Endometrial microvascular endothelial cells (primary cell): ENCODE data around the gene PHLDB1. TPM values are rescaled to one million over a fixed set of nuclear protein-coding genes. Genes with fewer than 3 reads are reported as not detected.
"Not testable (repeated sequence)": the region's sequence is repeated elsewhere in the genome, so short reads cannot be mapped to it uniquely, and the experiment has no call there.

ENCODE experiments used
- in situ Hi-C: cut with HindIII; loops from 2 replicates; pipeline ENCODE4 v1.10.0; 2017; ENCODE audit warnings: low sequenced_read_pairs, low pct_unique_long_range_greater_than_20kb; ENCODE audit errors: inconsistent ontology term
- total RNA-seq: library from RNA; depleted of rRNA; stranded (reverse); fragments of >200 nt; gene quantifications from one replicate; pipeline ENCODE4 v1.2.3, GENCODE V29; 2015; ENCODE audit errors: inconsistent ontology term

Gene PHLDB1
- total RNA-seq, 1 donor from 2014 or later: 91.4 TPM

- in situ Hi-C loops: no loop called here
Observed at GRCh38 chr11:118670063-118670462, 62.6 kb downstream of the PHLDB1 start.

GRCh38 chr11:118671254-118671653, 63.8 kb downstream of the PHLDB1 start:
- in situ Hi-C loops: no loop called here

GRCh38 chr11:118672846-118673245, 65.4 kb downstream of the PHLDB1 start:
- in situ Hi-C loops: no loop called here

GRCh38 chr11:118673361-118674081, 66.1 kb downstream of the PHLDB1 start:
- in situ Hi-C loops: no loop called here

- in situ Hi-C loops: no loop called here
Observed at GRCh38 chr11:118674082-118674435, 66.6 kb downstream of the PHLDB1 start.

- in situ Hi-C loops: no loop called here
Observed at GRCh38 chr11:118677977-118678376, 70.6 kb downstream of the PHLDB1 start.

GRCh38 chr11:118678908-118679307, 71.5 kb downstream of the PHLDB1 start:
- in situ Hi-C loops: not testable (repeated sequence)

GRCh38 chr11:118679483-118679882, 72.1 kb downstream of the PHLDB1 start, which contains the start of gene TREH:
TREH (minus strand) TSS chr11:118679650; CDS start chr11:118679627, 23 bp downstream.
- in situ Hi-C loops: no loop called here

GRCh38 chr11:118682372-118682771, 75.0 kb downstream of the PHLDB1 start:
- in situ Hi-C loops: no loop called here

GRCh38 chr11:118682939-118683338, 75.5 kb downstream of the PHLDB1 start:
- in situ Hi-C loops: not testable (repeated sequence)

- in situ Hi-C loops: no loop called here
Observed at GRCh38 chr11:118684187-118684586, 76.8 kb downstream of the PHLDB1 start.

GRCh38 chr11:118687906-118688305, 80.5 kb downstream of the PHLDB1 start:
- in situ Hi-C loops: no loop called here

GRCh38 chr11:118688339-118688738, 80.9 kb downstream of the PHLDB1 start:
- in situ Hi-C loops: not testable (repeated sequence)

GRCh38 chr11:118688851-118689502, 81.6 kb downstream of the PHLDB1 start:
- in situ Hi-C loops: no loop called here

- in situ Hi-C loops: no loop called here
Observed at GRCh38 chr11:118689503-118689851, 82.1 kb downstream of the PHLDB1 start.

- in situ Hi-C loops: no loop called here
Observed at GRCh38 chr11:118689852-118690552, 82.6 kb downstream of the PHLDB1 start.

- in situ Hi-C loops: no loop called here
Observed at GRCh38 chr11:118690553-118691304, 83.3 kb downstream of the PHLDB1 start.

GRCh38 chr11:118691926-118692830, 84.8 kb downstream of the PHLDB1 start:
- in situ Hi-C loops: no loop called here
